Anterior cingulate cortex (tissue), 58 donors: ENCODE results near the gene FAM47E.

Experiments used
- DNase-seq, 58 donors: peaks; one replicate each; lab custom pipeline; 2025; lab: John Stamatoyannopoulos, UW

The FAM47E gene

GRCh38 chr4:76251441-76252270 lies at the start of gene FAM47E:
Gene FAM47E, plus strand, starts transcription at chr4:76251721. Its CDS starts 26 bp downstream, at chr4:76251747.
- peak in 57 of 58 donors; percentile 9 to 78 (median 58) for DNase-seq

GRCh38 chr4:76203541-76203940 lies 48.0 kb upstream of the FAM47E start:
- DNase-seq, result no peak

- DNase-seq, result no peak
Observed at GRCh38 chr4:76204936-76205335, 46.6 kb upstream of the FAM47E start.

- no peak for DNase-seq
Observed at GRCh38 chr4:76205476-76205875, 46.0 kb upstream of the FAM47E start.

DNA sequence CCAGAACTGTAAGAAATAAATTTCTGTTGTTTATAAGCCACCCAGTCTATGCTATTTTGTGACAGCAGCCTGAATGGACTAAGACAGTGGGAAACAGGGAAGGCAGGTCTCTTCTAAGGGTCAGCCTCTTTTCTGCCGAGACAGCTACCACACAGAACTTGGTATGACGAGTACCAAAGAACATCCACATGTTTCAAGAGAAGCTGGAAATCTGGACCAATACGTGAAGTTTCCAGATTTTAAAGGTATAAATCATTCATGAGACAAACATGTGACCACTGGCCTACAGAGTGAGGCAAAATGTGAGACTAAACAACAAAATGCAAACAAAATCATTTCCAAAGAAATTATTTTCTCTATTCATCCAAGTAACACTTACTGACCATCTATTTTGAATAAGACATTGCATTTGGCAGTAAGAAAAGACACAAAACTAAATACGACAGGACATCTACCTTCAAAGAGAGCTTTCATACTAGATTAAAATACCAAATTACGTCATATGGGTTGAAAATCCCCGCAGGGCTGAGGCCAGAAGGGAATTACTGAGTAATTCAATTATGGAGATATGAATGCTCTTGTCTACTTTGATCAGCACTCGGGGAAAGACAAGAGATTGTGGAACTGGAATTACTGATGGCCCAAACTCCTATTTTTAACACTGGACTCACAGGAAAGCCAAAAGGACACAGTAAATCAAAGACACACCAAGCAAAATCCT lies 45.1 kb upstream of the FAM47E start:
- DNase-seq, result peak in 2 of 58 donors; percentile 16 to 27

- DNase-seq, result peak in 1 of 58 donors; percentile 14
Observed at GRCh38 chr4:76207549-76207948, 44.0 kb upstream of the FAM47E start.

- peak in 52 of 58 donors; percentile 11 to 83 (median 54) for DNase-seq
Observed at GRCh38 chr4:76208005-76208765, 43.3 kb upstream of the FAM47E start.

DNA sequence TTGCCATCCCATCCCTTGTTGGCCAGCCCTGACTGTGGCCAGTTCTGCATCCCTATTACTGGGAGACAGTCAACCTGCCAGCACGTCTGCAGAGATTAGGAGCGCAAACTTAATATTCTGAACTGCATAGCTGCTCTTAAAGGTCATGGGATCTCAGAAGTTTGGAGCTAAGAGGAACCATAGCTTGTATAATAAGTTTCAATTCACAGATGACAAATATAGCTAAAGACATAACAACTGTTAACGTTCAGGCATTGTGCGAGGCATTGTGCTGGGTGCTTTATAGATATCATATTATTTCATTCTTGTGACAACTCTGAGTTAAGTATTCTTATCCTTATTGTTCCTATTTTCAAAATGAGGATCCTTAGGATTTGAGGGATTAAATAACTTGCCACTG lies 41.6 kb upstream of the FAM47E start:
- DNase-seq, result no peak

DNA sequence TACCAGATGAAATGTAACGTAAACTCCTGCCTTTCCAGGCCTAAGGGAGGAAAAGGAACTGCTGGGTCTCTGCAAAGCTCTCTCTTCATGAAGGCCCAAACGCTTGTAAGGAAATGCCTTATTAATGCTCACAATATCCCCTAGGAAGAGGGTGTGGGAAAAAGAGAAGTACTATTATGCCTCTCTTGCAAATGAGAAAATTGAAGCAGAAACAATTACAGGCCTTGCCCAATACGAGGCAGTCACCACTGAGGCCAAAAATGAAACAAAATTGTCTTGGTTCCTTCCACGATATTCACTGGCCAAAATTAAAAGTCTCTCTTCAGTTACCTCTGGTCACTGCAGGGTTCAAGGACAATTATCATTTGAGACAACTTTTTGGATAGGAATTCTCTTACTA lies 41.1 kb upstream of the FAM47E start:
- DNase-seq, result peak in 1 of 58 donors; percentile 10

- no peak for DNase-seq
Observed at GRCh38 chr4:76211769-76212708, 39.5 kb upstream of the FAM47E start.

- peak in 24 of 58 donors; percentile 4 to 77 (median 44) for DNase-seq
Observed at GRCh38 chr4:76212851-76213414, 38.6 kb upstream of the FAM47E start.

GRCh38 chr4:76213415-76214176 lies 37.9 kb upstream of the FAM47E start, which contains the start of gene SCARB2:
Gene SCARB2, minus strand, starts transcription at chr4:76213824. Its CDS starts 281 bp downstream, at chr4:76213543.
- DNase-seq, result peak; percentile 20 to 92 (median 82)

GRCh38 chr4:76214177-76214675 lies 37.3 kb upstream of the FAM47E start:
- peak in 1 of 58 donors; percentile 57 for DNase-seq

- DNase-seq, result no peak
Observed at GRCh38 chr4:76215077-76215476, 36.4 kb upstream of the FAM47E start.

GRCh38 chr4:76216524-76216923 lies 35.0 kb upstream of the FAM47E start:
- peak in 1 of 58 donors; percentile 5 for DNase-seq

DNA sequence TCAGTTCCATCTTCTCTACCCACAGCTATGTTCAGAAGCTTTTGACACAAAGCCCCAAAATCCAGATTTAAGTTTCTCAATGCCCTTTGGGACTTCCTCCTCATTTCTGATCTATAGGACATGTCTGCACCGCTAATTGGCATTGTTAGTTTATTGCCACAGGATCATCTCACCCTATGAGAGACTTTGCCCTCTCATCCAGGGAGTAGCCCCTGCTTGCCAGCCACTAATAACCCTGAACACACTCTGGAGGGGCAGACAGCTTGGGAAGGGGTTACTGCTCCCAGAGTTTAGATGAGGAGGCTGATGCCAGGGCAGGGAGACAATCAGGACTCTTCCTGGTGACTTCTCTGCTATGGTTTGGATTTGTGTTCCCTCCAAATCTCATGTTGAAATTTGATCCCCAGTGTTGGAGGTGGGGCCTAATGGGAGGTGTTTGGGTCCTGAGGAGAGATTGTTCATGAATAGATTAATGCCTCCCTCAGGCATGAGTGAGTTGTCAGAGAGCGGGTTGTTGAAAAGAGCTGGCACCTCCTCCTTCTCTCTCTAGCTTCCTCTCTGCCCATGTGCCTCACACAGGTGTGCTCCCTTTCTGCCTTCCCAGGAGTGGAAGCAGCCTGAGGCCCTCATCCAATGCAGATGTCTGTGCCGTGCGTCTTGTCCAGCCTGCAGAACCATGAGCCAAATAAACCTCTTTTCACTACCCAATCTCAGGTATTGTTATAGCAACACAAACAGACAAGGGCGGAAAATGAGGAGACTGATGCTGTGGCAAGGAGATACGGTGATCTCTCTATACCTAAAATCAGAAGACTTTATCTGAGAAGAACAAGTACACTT lies 34.3 kb upstream of the FAM47E start:
- DNase-seq, result no peak
